HL-60 (cell line): Measurements from ENCODE around the gene GALNT5.

Experiments used
- DNase-seq, 2 experiments: peaks; one replicate each; pipeline ENCODE4 v3.0.0-alpha.2; 2010 to 2020; ENCODE audit warnings: low read depth in 1 of 2, low spot score in 1 of 2
- H3K27ac ChIP-seq: fragments of 250-450 bp; sonication (Bioruptor Pico); replicated peaks from 2 replicates; pipeline ENCODE4 v1.5.1; 2020; ENCODE audit warnings: mild to moderate bottlenecking, moderate library complexity
- H3K27me3 ChIP-seq: fragments of 250-450 bp; sonication (Bioruptor Pico); 2 replicates; pipeline ENCODE4 v1.5.1; 2021; ENCODE audit warnings: mild to moderate bottlenecking, moderate library complexity; ENCODE audit not compliant: insufficient read depth, poor library complexity, severe bottlenecking
- H3K4me3 ChIP-seq: replicated peaks from 2 replicates; pipeline ENCODE4 v1.5.1; 2011; ENCODE audit warnings: mild to moderate bottlenecking, control low read depth, low read length; ENCODE audit not compliant: insufficient read depth
- GABPA ChIP-seq: IDR thresholded peaks from 2 replicates; pipeline ENCODE4 v1.6.1; 2012; ENCODE audit warnings: low read depth
- POLR2AphosphoS5 ChIP-seq: IDR thresholded peaks from 2 replicates; pipeline ENCODE4 v1.6.1; 2012; ENCODE audit warnings: low read depth
- SPI1 ChIP-seq: IDR thresholded peaks from 2 replicates; pipeline ENCODE4 v1.6.1; 2012; ENCODE audit warnings: low read depth, mild to moderate bottlenecking, borderline replicate concordance
- TF ChIP-seq, protein P1 (sequence below): IDR thresholded peaks from one replicate; pipeline ENCODE4 v1.5.1; 2011; ENCODE audit warnings: low read length, control low read depth, inconsistent platforms; ENCODE audit not compliant: insufficient read depth
- TF ChIP-seq, protein P2 (sequence below): IDR thresholded peaks from 2 replicates; pipeline ENCODE4 v1.6.1; 2012; ENCODE audit warnings: low read depth; ENCODE audit not compliant: insufficient replicate concordance

The GALNT5 gene

GRCh38 chr2:157334335-157334734 lies 76.8 kb downstream of the GALNT5 start:
- TF ChIP-seq, protein P1, sequence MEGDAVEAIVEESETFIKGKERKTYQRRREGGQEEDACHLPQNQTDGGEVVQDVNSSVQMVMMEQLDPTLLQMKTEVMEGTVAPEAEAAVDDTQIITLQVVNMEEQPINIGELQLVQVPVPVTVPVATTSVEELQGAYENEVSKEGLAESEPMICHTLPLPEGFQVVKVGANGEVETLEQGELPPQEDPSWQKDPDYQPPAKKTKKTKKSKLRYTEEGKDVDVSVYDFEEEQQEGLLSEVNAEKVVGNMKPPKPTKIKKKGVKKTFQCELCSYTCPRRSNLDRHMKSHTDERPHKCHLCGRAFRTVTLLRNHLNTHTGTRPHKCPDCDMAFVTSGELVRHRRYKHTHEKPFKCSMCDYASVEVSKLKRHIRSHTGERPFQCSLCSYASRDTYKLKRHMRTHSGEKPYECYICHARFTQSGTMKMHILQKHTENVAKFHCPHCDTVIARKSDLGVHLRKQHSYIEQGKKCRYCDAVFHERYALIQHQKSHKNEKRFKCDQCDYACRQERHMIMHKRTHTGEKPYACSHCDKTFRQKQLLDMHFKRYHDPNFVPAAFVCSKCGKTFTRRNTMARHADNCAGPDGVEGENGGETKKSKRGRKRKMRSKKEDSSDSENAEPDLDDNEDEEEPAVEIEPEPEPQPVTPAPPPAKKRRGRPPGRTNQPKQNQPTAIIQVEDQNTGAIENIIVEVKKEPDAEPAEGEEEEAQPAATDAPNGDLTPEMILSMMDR, result no peak
- TF ChIP-seq, protein P2, sequence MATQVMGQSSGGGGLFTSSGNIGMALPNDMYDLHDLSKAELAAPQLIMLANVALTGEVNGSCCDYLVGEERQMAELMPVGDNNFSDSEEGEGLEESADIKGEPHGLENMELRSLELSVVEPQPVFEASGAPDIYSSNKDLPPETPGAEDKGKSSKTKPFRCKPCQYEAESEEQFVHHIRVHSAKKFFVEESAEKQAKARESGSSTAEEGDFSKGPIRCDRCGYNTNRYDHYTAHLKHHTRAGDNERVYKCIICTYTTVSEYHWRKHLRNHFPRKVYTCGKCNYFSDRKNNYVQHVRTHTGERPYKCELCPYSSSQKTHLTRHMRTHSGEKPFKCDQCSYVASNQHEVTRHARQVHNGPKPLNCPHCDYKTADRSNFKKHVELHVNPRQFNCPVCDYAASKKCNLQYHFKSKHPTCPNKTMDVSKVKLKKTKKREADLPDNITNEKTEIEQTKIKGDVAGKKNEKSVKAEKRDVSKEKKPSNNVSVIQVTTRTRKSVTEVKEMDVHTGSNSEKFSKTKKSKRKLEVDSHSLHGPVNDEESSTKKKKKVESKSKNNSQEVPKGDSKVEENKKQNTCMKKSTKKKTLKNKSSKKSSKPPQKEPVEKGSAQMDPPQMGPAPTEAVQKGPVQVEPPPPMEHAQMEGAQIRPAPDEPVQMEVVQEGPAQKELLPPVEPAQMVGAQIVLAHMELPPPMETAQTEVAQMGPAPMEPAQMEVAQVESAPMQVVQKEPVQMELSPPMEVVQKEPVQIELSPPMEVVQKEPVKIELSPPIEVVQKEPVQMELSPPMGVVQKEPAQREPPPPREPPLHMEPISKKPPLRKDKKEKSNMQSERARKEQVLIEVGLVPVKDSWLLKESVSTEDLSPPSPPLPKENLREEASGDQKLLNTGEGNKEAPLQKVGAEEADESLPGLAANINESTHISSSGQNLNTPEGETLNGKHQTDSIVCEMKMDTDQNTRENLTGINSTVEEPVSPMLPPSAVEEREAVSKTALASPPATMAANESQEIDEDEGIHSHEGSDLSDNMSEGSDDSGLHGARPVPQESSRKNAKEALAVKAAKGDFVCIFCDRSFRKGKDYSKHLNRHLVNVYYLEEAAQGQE, result no peak
- TF ChIP-seq GABPA (no peak), POLR2AphosphoS5 (no peak)
- no peak for DNase-seq
- peaks cover 2% of the 10 kb centered on the region for H3K27me3 ChIP-seq
- no peak overlapping the region for H3K4me3 ChIP-seq
- no peak overlapping the region for H3K27ac ChIP-seq

- H3K4me3 ChIP-seq, result no peak overlapping the region
- peaks cover 2% of the 10 kb centered on the region for H3K27me3 ChIP-seq
- no peak for DNase-seq
Measured at GRCh38 chr2:157334797-157335196, 77.3 kb downstream of the GALNT5 start.

DNA sequence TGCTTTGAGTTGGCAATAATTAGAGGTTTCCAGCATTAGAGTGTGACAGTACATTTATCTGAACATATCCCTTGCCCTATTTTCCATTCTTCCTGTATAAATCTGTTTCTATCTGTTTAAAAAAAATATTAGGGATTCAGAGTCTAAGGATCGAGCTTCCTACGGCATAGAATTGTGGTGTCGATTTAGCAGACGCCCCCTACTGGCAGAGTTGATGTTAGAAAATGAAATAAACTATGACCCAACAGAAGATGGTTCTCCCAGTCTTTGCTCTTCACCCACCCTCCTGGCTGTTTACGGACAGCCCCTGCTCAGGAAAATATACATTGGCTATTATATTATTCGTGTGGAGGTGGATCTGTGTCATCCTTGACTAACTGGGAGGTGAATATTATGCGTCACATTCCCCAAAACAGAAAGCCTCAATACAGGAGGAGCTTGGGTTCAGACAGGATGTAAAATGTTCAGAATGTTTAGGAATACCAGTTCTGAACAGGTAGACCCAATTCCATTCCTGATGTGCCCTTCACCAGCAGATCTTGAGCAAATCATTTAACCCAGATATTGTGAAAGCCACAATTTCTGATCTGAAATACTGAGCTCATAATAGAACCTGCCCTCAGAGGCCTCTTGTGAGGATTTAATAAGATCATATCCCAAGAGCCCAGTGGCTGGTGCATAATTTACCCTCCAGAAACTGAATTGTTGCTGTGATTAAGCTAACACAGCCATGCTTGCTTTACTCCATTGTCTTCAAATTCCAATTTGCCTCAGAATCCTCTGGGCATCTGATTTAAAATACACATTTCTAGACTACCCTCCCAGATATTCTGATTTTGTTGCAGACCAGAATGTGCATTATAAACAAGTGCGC lies 78.9 kb downstream of the GALNT5 start:
- peaks cover 2% of the 10 kb centered on the region for H3K27me3 ChIP-seq
- no peak overlapping the region for H3K27ac ChIP-seq
- no peak overlapping the region for H3K4me3 ChIP-seq
- TF ChIP-seq, protein P1, result peak; percentile 45
- TF ChIP-seq POLR2AphosphoS5, result no peak
- no peak for TF ChIP-seq GABPA
- peak; percentile 18 to 25 for DNase-seq

More at GRCh38 chr2:157334797-157335196, 77.3 kb downstream of the GALNT5 start:
- H3K27ac ChIP-seq, result no peak overlapping the region
- TF ChIP-seq SPI1, result no peak
- no peak for TF ChIP-seq GABPA

DNA sequence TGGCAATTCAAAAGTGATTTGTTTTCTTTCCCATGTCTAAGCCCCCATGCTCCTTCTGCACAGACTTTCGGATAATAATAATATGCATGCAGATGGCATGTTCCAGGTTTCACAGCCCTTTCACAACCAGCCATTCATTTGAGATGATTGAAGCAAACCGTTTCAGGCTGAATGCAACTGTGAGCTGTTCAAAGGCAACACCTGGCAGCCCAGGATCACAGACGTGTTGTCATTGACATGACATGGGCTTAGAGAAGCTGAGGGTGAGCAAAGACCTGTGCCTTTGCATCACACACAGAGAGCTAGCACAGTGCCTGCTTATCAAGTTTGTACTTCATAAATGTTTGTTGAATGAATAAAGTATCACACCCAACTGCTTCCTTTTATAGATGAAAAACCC lies 80.5 kb downstream of the GALNT5 start:
- TF ChIP-seq, protein P1, result no peak
- TF ChIP-seq, protein P2, result no peak
- TF ChIP-seq GABPA (no peak), SPI1 (no peak), POLR2AphosphoS5 (no peak)
- Histone ChIP-seq H3K27me3 (peaks cover 2% of the 10 kb centered on the region), H3K4me3 (no peak overlapping the region), H3K27ac (no peak overlapping the region)
- DNase-seq, result no peak
